Right cardiac atrium (tissue), 5 donors: ENCODE results near the gene ARFGEF2. TPM values are rescaled to one million over a fixed set of nuclear protein-coding genes. Genes with fewer than 3 reads are reported as not detected.

Experiments
- ATAC-seq, 2 donors: fragments of 200-7000 bp; cut with Tn5 transposase; one replicate each; pipeline versions ENCODE4 v1.8.0 to v1.9.1; 2020; ENCODE audit warnings: moderate library complexity in 2 of 2, mild to moderate bottlenecking in 1 of 2
- DNase-seq, 3 donors: peaks; one replicate each; pipeline ENCODE4 v3.0.0-alpha.2; 2020
- H3K27ac ChIP-seq: one replicate; pipeline ENCODE4 v1.5.1; 2013; ENCODE audit warnings: mild to moderate bottlenecking, low read length, control low read depth, moderate library complexity
- H3K27me3 ChIP-seq: one replicate; pipeline ENCODE4 v1.6.1; 2013; ENCODE audit not compliant: control insufficient read depth, insufficient read depth
- H3K4me1 ChIP-seq: one replicate; pipeline ENCODE4 v1.6.1; 2013; ENCODE audit warnings: low read length; ENCODE audit not compliant: control insufficient read depth, insufficient read depth
- H3K4me3 ChIP-seq: one replicate; pipeline ENCODE4 v1.5.1; 2013; ENCODE audit warnings: low read length, control low read depth
- H3K9me3 ChIP-seq: one replicate; pipeline ENCODE4 v1.6.1; 2013; ENCODE audit warnings: low read length; ENCODE audit not compliant: control insufficient read depth
- WGBS: extraction: QIAGEN DNeasy Blood & Tissue Kit; methylation state at CpG from one replicate; pipeline ENCODE4 v1.1.7; 2013; 5-methylcytosine and 5-hydroxymethylcytosine counted together
- intact Hi-C, 4 donors: fragments of 100-400 bp; cut with DNase I; formaldehyde crosslinking; loops; one replicate each; pipeline versions ENCODE4 v1.11.0 to v1.14.0; 2022 to 2023
- long read RNA-seq, 4 donors: library from polyadenylated mRNA; unstranded; transcript quantifications; one replicate each; pipeline ENCODE4 v2.0.0, GENCODE V29; 2020 to 2021
- polyA plus RNA-seq: library from polyadenylated mRNA; stranded (reverse); fragments of 200-250 nt; gene quantifications from one replicate; pipeline ENCODE4 v1.2.3, GENCODE V29; 2013
- total RNA-seq, 4 donors: library from RNA; stranded (reverse); fragmentation: NEBNext Ultra II Directional; extraction: Animal tissue kit (Norgen Biotek cat#: 25700); gene quantifications; one replicate each; pipeline ENCODE4 v1.2.1, GENCODE V29; 2021
- donor health status: healthy with polysubstance abuse.
- donor health status: DM: no; HTN: yes; CAD: no.
- donor health status: DM: no; HTN: no; CAD: no.
- donor health status: DM: no; HTN: yes; CAD: no; lungs with severe emphysema.
- donor health status: DM: yes; HTN: yes; CAD: no.

The ARFGEF2 gene
- 10 to 100 TPM; 37.3 to 44.1 (median 38.5) TPM for total RNA-seq
- 10.8 TPM for polyA plus RNA-seq
- long read RNA-seq, donor 1, full-length matches to known transcripts: 4 of 32 reads
- long read RNA-seq, donor 1, partial matches to known transcripts: 14 of 32 reads
- long read RNA-seq, donor 1, other reads (novel, unspliced or antisense): 14 of 32 reads
- long read RNA-seq, donor 2, partial matches to known transcripts: 1 of 1 reads
- long read RNA-seq, donor 2, other reads (novel, unspliced or antisense): 0 of 1 reads
- long read RNA-seq, donor 3, partial matches to known transcripts: 23 of 26 reads
- long read RNA-seq, donor 3, other reads (novel, unspliced or antisense): 3 of 26 reads
- long read RNA-seq, donor 4, full-length matches to known transcripts: 1 of 7 reads
- long read RNA-seq, donor 4, partial matches to known transcripts: 5 of 7 reads
- long read RNA-seq, donor 4, other reads (novel, unspliced or antisense): 1 of 7 reads

DNA sequence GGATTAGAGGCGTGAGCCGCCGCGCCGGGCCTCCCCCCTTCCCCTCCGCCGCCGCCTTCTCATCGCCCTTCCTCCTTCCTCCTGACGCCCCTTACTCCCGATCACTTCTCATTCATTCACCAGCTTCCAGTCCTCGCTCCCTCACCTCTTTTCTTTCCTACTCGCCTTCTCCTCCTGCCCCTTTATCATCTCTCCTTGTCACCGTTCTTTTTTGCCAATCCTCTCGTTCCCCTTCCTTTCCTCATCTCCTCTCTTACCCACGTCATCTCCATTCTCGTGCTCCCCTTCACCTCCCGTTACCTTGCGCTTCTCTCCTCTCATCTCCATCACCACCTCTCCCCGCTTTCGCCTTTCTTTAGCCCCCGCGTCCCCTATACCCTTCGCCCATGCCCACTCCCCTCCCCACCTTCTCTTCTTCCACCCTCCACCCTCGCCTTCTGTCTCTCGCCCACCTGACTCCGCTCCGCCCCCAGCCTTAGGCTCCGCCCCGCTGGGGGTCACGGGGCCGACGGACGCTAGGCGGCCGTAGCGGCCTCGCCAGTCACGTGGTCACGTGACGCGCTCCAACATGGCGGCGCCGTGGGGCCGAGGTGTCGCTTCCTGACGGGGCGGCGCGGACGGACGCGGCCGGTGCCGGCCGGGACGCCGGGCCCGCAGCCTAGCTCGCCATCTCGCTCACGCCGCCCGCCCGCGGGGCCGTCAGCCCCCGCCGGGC is at the start of gene ARFGEF2:
TSS of gene ARFGEF2 (plus strand) at position 544 of the 715 bp plus-strand sequence. CDS start 179 bp downstream, outside the sequence.
- H3K27me3 ChIP-seq: no peaks in the 10 kb centered on the region
- no peaks in the 10 kb centered on the region for H3K9me3 ChIP-seq
- DNase-seq: peak; percentile 92 to 97 (median 97)
- peak; percentile 94 to 95 for ATAC-seq
- peak within 1 kb of the TSS; percentile 64 for H3K4me3 ChIP-seq
- H3K4me1 ChIP-seq: peaks cover 2% of the 10 kb centered on the region
- H3K27ac ChIP-seq: peak within 1 kb of the TSS; percentile 81
- intact Hi-C loops: no loop called here
- under 1% methylated on average over 70 of the region's 70 CpGs for WGBS

DNA sequence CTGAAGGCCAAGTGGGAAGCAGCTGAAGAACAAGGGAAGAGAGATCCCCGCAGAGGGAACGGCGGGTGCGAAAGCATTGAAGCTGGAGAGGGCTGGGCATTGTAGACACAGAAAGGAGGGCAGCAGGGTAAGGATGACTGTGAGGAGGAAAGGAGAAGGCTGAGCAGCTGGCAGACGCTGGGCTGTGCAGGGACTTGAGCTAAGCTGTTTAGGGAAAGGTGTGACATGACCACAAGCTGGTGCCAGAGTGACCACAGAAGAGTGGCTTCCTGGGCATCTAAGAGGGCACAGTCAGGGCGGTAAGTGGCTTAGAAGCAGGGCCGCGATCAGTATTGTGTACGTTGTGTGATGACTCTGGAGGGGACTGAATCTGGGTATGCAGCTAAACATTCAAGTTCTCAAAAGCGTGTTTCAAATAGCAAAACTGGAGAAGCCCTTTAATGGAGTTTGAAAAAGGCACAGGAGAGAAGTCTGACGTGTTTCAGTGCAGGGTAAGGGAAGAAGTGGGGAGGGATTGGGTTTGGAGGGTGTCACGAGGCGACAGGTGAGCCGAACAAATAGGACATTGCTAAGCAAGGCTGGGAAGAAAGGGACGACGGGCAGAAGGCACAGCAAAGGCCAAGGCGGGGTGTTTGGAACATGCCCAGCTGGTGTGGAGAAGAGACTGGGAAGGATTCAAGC is 46.1 kb upstream of the ARFGEF2 start:
- peak in 1 of 2 donors; percentile 22 for ATAC-seq
- no peaks in the 10 kb centered on the region for H3K9me3 ChIP-seq

DNA sequence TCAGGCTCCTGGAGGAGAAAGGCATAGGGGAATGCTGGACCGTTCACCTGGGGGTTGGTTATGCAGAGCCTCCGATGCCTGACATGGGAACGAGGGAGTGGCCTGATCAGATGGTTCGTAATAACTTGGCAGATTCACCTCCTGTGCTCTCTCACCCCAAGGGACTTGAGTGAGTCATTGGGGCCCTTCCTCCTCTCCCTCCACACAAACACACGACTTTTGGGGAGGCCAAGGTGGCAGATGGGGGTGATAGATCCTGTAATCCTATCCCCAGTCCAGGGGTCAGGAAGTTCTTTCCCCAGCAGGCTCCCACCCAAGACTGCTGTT is 45.6 kb upstream of the ARFGEF2 start:
- intact Hi-C loops: no loop called here
- no peaks in the 10 kb centered on the region for H3K4me1 ChIP-seq

More for the DNA sequence above, 46.1 kb upstream of the ARFGEF2 start:
- no peak overlapping the region for H3K4me3 ChIP-seq
- no peaks in the 10 kb centered on the region for H3K27me3 ChIP-seq
- H3K4me1 ChIP-seq: no peaks in the 10 kb centered on the region
- DNase-seq: no peak
- 84% methylated on average over 17 of the region's 17 CpGs for WGBS
- H3K27ac ChIP-seq: no peak overlapping the region
- intact Hi-C loops: no loop called here

GRCh38 chr20:48877304-48877703 is 44.2 kb upstream of the ARFGEF2 start:
- intact Hi-C loops: no loop called here
- DNase-seq: no peak
- no peak for ATAC-seq

More for the DNA sequence above, 45.6 kb upstream of the ARFGEF2 start:
- no peak overlapping the region for H3K27ac ChIP-seq
- no peak for ATAC-seq
- no peaks in the 10 kb centered on the region for H3K9me3 ChIP-seq
- H3K4me3 ChIP-seq: no peak overlapping the region
- DNase-seq: peak in 1 of 3 donors; percentile 13
- H3K27me3 ChIP-seq: no peaks in the 10 kb centered on the region
- WGBS: 48% methylated on average over 5 of the region's 5 CpGs

GRCh38 chr20:48878534-48879248 is 42.8 kb upstream of the ARFGEF2 start:
- H3K27ac ChIP-seq: no peak overlapping the region
- no peak for DNase-seq
- no peak overlapping the region for H3K4me3 ChIP-seq
- H3K9me3 ChIP-seq: no peaks in the 10 kb centered on the region
- H3K4me1 ChIP-seq: no peaks in the 10 kb centered on the region
- ATAC-seq: no peak
- intact Hi-C loops: no loop called here
- WGBS: 97% methylated on average over 10 of the region's 10 CpGs
- no peaks in the 10 kb centered on the region for H3K27me3 ChIP-seq

More at GRCh38 chr20:48877304-48877703, 44.2 kb upstream of the ARFGEF2 start:
- no peaks in the 10 kb centered on the region for H3K4me1 ChIP-seq
- H3K9me3 ChIP-seq: no peaks in the 10 kb centered on the region
- H3K27me3 ChIP-seq: no peaks in the 10 kb centered on the region
- WGBS: 73% methylated on average over 2 of the region's 2 CpGs
- no peak overlapping the region for H3K27ac ChIP-seq
- H3K4me3 ChIP-seq: no peak overlapping the region

GRCh38 chr20:48879612-48880245 is 41.8 kb upstream of the ARFGEF2 start:
- 75% methylated on average over 1 of the region's 1 CpG for WGBS

DNA sequence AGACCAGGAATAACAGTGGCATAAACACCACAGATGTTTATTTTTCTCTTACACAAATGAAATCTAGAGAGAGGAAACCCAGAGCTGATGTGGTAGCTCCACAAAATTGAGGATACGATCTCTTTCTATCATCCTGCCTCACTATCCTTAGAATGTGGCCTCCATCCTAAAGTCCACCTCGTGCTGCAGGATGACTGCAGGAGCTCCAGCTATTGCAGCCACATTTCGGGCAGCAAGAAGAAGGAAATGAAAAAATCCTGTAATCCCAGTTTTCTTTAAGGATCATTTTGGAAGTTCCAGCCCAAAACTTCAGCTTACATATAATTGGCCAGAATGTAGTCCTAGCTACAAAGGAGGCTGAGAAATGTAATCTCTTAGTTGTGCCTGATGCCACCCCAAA is 41.2 kb upstream of the ARFGEF2 start:
- no peaks in the 10 kb centered on the region for H3K9me3 ChIP-seq
- H3K4me1 ChIP-seq: no peaks in the 10 kb centered on the region
- no peaks in the 10 kb centered on the region for H3K27me3 ChIP-seq
- intact Hi-C loops: no loop called here
- H3K27ac ChIP-seq: no peak overlapping the region
- DNase-seq (no peak), ATAC-seq (no peak)
- no peak overlapping the region for H3K4me3 ChIP-seq
- 92% methylated on average over 3 of the region's 3 CpGs for WGBS

More at GRCh38 chr20:48879612-48880245, 41.8 kb upstream of the ARFGEF2 start:
- intact Hi-C loops: no loop called here
- Histone ChIP-seq H3K27me3 (no peaks in the 10 kb centered on the region), H3K27ac (no peak overlapping the region), H3K9me3 (no peaks in the 10 kb centered on the region), H3K4me3 (no peak overlapping the region), H3K4me1 (no peaks in the 10 kb centered on the region)
- DNase-seq (peak in 2 of 3 donors; percentile 28 to 50), ATAC-seq (no peak)

GRCh38 chr20:48880981-48881657 is 40.4 kb upstream of the ARFGEF2 start:
- Histone ChIP-seq H3K4me3 (no peak overlapping the region), H3K4me1 (no peaks in the 10 kb centered on the region), H3K27me3 (no peaks in the 10 kb centered on the region), H3K27ac (no peak overlapping the region), H3K9me3 (no peaks in the 10 kb centered on the region)
- WGBS: 80% methylated on average over 7 of the region's 7 CpGs
- intact Hi-C loops: no loop called here
- ATAC-seq: no peak
- no peak for DNase-seq

DNA sequence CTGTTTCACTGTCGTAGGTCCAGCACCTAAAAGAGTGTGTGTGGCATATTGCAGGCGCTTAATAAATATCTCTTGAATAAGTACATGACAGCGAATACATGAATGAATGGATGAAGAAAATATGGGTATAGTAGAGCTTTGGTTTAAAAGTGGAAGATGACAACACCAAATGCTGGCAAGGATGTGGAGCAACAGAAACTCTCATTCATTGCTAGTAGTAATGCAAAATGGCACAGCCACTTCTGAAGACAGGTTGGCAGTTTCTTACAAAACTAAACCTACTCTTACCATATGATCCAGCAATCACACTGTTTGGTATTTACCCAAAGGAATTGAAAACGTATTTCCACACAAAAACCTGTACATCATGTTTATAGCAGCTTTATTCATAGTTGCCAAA is 36.3 kb upstream of the ARFGEF2 start:
- DNase-seq (no peak), ATAC-seq (no peak)
- Histone ChIP-seq H3K4me3 (no peak overlapping the region), H3K27ac (no peak overlapping the region), H3K4me1 (no peaks in the 10 kb centered on the region), H3K27me3 (no peaks in the 10 kb centered on the region), H3K9me3 (no peaks in the 10 kb centered on the region)
- intact Hi-C loops: no loop called here
- 85% methylated on average over 4 of the region's 4 CpGs for WGBS

- H3K4me1 ChIP-seq: no peaks in the 10 kb centered on the region
- ATAC-seq: no peak
- H3K9me3 ChIP-seq: no peaks in the 10 kb centered on the region
- intact Hi-C loops: no loop called here
- H3K27me3 ChIP-seq: no peaks in the 10 kb centered on the region
- WGBS: 65% methylated on average over 3 of the region's 3 CpGs
- H3K4me3 ChIP-seq: no peak overlapping the region
- DNase-seq: no peak
- H3K27ac ChIP-seq: no peak overlapping the region
These were observed 35.3 kb upstream of the ARFGEF2 start for GRCh38 chr20:48886194-48886593.
